Mucosa of rectum (tissue), 2 donors: Measurements from ENCODE around the gene GPR158.
"Not testable (repeated sequence)": the region's sequence is repeated elsewhere in the genome, so short reads cannot be mapped to it uniquely, and the experiment has no call there.

Source experiments
- H3K27ac ChIP-seq, 2 donors: one replicate each; pipeline ENCODE4 v1.7.0; 2013; ENCODE audit warnings: inconsistent platforms in 2 of 2, low read depth in 2 of 2, low read length in 2 of 2
- H3K27me3 ChIP-seq, 2 donors: one replicate each; pipeline ENCODE4 v1.7.0; 2013; ENCODE audit warnings: low read length in 2 of 2; ENCODE audit not compliant: control insufficient read depth in 2 of 2, insufficient read depth in 2 of 2
- H3K36me3 ChIP-seq, 2 donors: one replicate each; pipeline ENCODE4 v1.7.0; 2013; ENCODE audit warnings: low read length in 2 of 2; ENCODE audit not compliant: control insufficient read depth in 2 of 2, insufficient read depth in 2 of 2
- H3K4me1 ChIP-seq, 2 donors: one replicate each; pipeline ENCODE4 v1.7.0; 2013; ENCODE audit warnings: low read length in 2 of 2, mild to moderate bottlenecking in 1 of 2; ENCODE audit not compliant: control insufficient read depth in 2 of 2, insufficient read depth in 2 of 2
- H3K4me3 ChIP-seq, 2 donors: one replicate each; pipeline ENCODE4 v1.7.0; 2013; ENCODE audit warnings: low read length in 2 of 2
- H3K9ac ChIP-seq, 2 donors: one replicate each; pipeline ENCODE4 v1.7.0; 2013; ENCODE audit warnings: low read length in 2 of 2, low read depth in 1 of 2, mild to moderate bottlenecking in 1 of 2
- H3K9me3 ChIP-seq, 2 donors: one replicate each; pipeline ENCODE4 v1.7.0; 2013; ENCODE audit warnings: low read length in 2 of 2; ENCODE audit not compliant: control insufficient read depth in 2 of 2
- donor health status: healthy.
- donor health status: Normal muscosa, but diverticular disease.

The GPR158 gene

DNA sequence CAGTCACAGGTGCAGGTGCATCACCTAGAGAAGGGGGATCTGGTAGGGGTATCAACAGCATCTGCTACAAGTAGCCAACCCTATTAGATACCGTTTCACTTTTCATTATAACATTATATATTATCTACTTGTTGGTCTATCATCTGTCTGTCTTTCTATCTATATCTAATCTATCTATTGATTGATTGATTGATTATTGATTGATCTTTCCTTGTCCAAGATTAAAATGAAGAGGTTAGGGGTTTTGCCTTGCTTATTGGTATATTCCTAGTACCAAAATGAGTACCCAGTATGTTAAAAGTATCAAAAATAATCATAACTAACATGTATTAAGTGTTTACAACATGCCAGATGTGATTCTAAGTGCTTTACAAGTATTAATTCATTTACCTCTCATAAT is 121.5 kb downstream of the GPR158 start:
- no peak overlapping the region for H3K27ac ChIP-seq
- no peaks in the 10 kb centered on the region for H3K9me3 ChIP-seq
- no peaks in the 10 kb centered on the region for H3K36me3 ChIP-seq
- no peaks in the 10 kb centered on the region for H3K4me1 ChIP-seq
- H3K9ac ChIP-seq: no peak overlapping the region
- no peak overlapping the region for H3K4me3 ChIP-seq
- no peaks in the 10 kb centered on the region for H3K27me3 ChIP-seq

DNA sequence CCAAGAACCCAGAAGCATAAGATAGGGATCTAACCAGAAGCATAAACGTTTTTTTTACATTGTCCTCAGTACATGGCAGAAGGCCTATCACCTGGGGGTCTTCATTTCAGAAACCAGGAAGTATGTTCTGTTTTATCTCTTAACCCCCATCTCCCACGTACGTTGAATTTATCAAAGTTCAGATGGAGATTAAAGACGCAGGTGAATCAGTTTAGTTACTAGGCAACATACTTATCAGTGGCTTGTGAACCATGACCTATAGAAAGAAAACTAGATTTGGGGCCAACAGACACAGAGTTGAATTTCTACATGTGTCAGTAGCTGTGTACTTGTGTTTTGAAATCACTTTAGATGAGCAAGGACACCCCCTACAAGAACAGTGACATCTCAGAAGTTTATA is 122.7 kb downstream of the GPR158 start:
- Histone ChIP-seq H3K27ac (no peak overlapping the region), H3K9me3 (no peaks in the 10 kb centered on the region), H3K36me3 (no peaks in the 10 kb centered on the region), H3K4me1 (no peaks in the 10 kb centered on the region), H3K4me3 (no peak overlapping the region), H3K27me3 (no peaks in the 10 kb centered on the region), H3K9ac (no peak overlapping the region)

DNA sequence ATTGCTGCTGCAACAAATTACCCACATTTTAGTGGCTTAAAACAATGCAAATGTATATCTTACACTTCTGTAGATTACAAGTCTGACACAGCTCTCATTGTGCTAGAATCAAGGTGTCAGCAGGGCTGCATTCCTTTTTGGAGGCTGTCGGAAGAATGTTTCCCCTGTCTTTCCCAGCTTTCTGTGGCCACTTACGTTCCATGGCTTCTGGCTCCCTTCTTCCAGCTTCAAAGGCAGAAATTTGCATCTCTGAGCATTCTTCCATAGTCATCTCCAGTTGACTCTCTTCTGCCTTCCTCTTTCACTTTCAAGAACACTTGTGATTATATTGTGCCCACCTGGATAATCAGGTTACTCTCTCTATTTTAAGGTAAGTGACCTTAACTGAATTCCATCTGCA is 125.3 kb downstream of the GPR158 start:
- no peaks in the 10 kb centered on the region for H3K36me3 ChIP-seq
- no peaks in the 10 kb centered on the region for H3K9me3 ChIP-seq
- H3K4me1 ChIP-seq: no peaks in the 10 kb centered on the region
- H3K4me3 ChIP-seq: no peak overlapping the region
- H3K27me3 ChIP-seq: no peaks in the 10 kb centered on the region
- no peak overlapping the region for H3K27ac ChIP-seq
- H3K9ac ChIP-seq: no peak overlapping the region

- no peaks in the 10 kb centered on the region for H3K36me3 ChIP-seq
- no peak overlapping the region for H3K27ac ChIP-seq
- no peaks in the 10 kb centered on the region for H3K4me1 ChIP-seq
- no peak overlapping the region for H3K4me3 ChIP-seq
- no peaks in the 10 kb centered on the region for H3K9me3 ChIP-seq
- no peaks in the 10 kb centered on the region for H3K27me3 ChIP-seq
- H3K9ac ChIP-seq: no peak overlapping the region
Observed at GRCh38 chr10:25304606-25305005, 129.8 kb downstream of the GPR158 start.

DNA sequence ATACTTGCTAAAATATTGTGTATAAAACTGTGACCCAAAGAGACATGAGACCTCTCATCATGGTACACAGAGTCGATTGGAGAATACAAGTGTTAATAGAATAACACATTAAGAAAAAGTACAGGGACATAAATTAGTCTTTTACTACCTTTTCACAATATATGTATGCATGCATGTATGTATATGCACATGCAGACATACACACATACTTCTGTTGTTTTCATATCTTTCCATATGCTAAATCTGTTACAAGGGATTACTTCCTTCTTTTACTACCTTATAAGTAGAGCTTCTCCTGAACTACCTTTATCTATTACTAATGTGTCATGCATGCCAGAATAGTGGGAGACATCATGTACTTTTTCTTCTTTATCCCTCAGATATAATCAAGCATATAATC is 131.6 kb downstream of the GPR158 start:
- no peaks in the 10 kb centered on the region for H3K9me3 ChIP-seq
- H3K27me3 ChIP-seq: no peaks in the 10 kb centered on the region
- no peaks in the 10 kb centered on the region for H3K4me1 ChIP-seq
- H3K36me3 ChIP-seq: no peaks in the 10 kb centered on the region
- H3K4me3 ChIP-seq: no peak overlapping the region
- no peak overlapping the region for H3K27ac ChIP-seq
- no peak overlapping the region for H3K9ac ChIP-seq

GRCh38 chr10:25308278-25308677 is 133.5 kb downstream of the GPR158 start:
- H3K9ac ChIP-seq: no peak overlapping the region
- no peak overlapping the region for H3K4me3 ChIP-seq
- no peaks in the 10 kb centered on the region for H3K4me1 ChIP-seq
- no peaks in the 10 kb centered on the region for H3K36me3 ChIP-seq
- no peak overlapping the region for H3K27ac ChIP-seq
- H3K27me3 ChIP-seq: no peaks in the 10 kb centered on the region
- no peaks in the 10 kb centered on the region for H3K9me3 ChIP-seq

- H3K9me3 ChIP-seq, H3K27me3 ChIP-seq, H3K4me1 ChIP-seq, H3K4me3 ChIP-seq, H3K9ac ChIP-seq, H3K27ac ChIP-seq, H3K36me3 ChIP-seq: not testable (repeated sequence)
Observed at GRCh38 chr10:25317596-25318211, 142.9 kb downstream of the GPR158 start.

- H3K9ac ChIP-seq: no peak overlapping the region
- no peaks in the 10 kb centered on the region for H3K27me3 ChIP-seq
- no peak overlapping the region for H3K4me3 ChIP-seq
- no peaks in the 10 kb centered on the region for H3K4me1 ChIP-seq
- H3K36me3 ChIP-seq: no peaks in the 10 kb centered on the region
- no peaks in the 10 kb centered on the region for H3K9me3 ChIP-seq
- no peak overlapping the region for H3K27ac ChIP-seq
Observed at GRCh38 chr10:25327273-25327672, 152.5 kb downstream of the GPR158 start.

- no peak overlapping the region for H3K9ac ChIP-seq
- H3K27ac ChIP-seq: no peak overlapping the region
- no peaks in the 10 kb centered on the region for H3K9me3 ChIP-seq
- no peaks in the 10 kb centered on the region for H3K36me3 ChIP-seq
- no peaks in the 10 kb centered on the region for H3K27me3 ChIP-seq
- H3K4me3 ChIP-seq: no peak overlapping the region
- H3K4me1 ChIP-seq: no peaks in the 10 kb centered on the region
Observed at GRCh38 chr10:25328361-25328760, 153.6 kb downstream of the GPR158 start.

- H3K9ac ChIP-seq, H3K4me3 ChIP-seq, H3K27me3 ChIP-seq, H3K4me1 ChIP-seq, H3K27ac ChIP-seq, H3K9me3 ChIP-seq, H3K36me3 ChIP-seq: not testable (repeated sequence)
Observed at GRCh38 chr10:25329587-25329986, 154.8 kb downstream of the GPR158 start.

DNA sequence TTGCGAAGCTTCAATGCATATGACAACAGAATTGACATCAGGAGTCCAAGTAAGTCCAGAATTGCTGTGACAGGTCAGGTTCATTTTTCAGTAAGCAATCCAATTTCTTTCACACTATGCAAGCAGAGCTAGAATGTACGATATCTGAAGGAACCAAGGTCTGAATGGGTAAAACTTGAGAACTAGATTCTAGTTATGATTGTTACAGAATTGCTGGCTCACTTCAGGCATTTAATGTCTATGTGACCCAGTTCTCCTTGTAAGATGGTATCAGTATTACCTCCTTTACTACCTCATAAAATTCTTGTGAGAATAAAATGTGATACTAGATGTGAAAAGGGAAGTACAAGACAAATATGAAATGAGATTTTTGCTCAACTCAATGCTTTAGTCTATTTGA is 159.6 kb downstream of the GPR158 start:
- no peak overlapping the region for H3K4me3 ChIP-seq

More for the DNA sequence above, 159.6 kb downstream of the GPR158 start:
- Histone ChIP-seq H3K4me1 (no peaks in the 10 kb centered on the region), H3K9me3 (no peaks in the 10 kb centered on the region), H3K36me3 (no peaks in the 10 kb centered on the region), H3K27me3 (no peaks in the 10 kb centered on the region), H3K27ac (no peak overlapping the region), H3K9ac (no peak overlapping the region)
